HUES64 (cell line): ENCODE data around the gene OGA.

Source experiments
- H3K27ac ChIP-seq: 2 replicates; pipeline ENCODE4 v1.7.0; 2013; ENCODE audit warnings: low read depth, low read length, inconsistent platforms
- H3K27me3 ChIP-seq: 2 replicates; pipeline ENCODE4 v1.6.1; 2013; ENCODE audit warnings: mild to moderate bottlenecking, low read length; ENCODE audit not compliant: insufficient read depth
- H3K36me3 ChIP-seq: 2 replicates; pipeline ENCODE4 v1.6.1; 2013; ENCODE audit warnings: mild to moderate bottlenecking, low read length; ENCODE audit not compliant: insufficient read depth
- H3K4me1 ChIP-seq: 2 replicates; pipeline ENCODE4 v1.6.1; 2013; ENCODE audit warnings: mild to moderate bottlenecking, low read length, moderate library complexity; ENCODE audit not compliant: insufficient read depth
- H3K4me3 ChIP-seq: 2 replicates; pipeline ENCODE4 v1.5.1; 2013; ENCODE audit warnings: mild to moderate bottlenecking, low read length, moderate library complexity
- H3K9ac ChIP-seq: 2 replicates; pipeline ENCODE4 v1.6.1; 2013; ENCODE audit warnings: mild to moderate bottlenecking, low read depth, low read length
- H3K9me3 ChIP-seq: 2 replicates; pipeline ENCODE4 v1.6.1; 2013; ENCODE audit warnings: low read depth, low read length; ENCODE audit not compliant: insufficient read depth
- WGBS: fragments of 150-250, 120-280 bp; methylation state at CpG from one replicate; pipeline ENCODE4 v1.1.7; 2013; ENCODE audit warnings: missing lambda C conversion rate; 5-methylcytosine and 5-hydroxymethylcytosine counted together

The OGA gene

DNA sequence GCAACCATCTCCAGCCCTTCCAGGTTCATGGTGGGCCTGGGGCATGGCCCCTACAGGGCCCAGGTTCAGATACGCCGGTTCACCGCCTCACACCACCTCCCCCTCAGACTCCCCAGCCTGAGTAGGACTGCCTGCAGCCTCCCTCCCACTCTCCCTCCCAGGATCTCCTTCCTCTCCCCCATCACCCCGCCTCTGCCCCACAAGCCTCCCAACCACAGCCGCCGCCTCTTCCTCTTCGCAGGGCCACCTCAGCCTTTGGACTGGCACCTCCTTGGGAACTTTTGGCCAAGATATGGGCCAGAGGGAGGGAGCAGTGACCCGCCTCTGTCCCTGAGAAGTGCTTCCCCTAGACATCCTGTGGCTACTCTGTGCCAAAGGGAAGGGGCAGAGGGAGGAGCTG lies 16.1 kb upstream of the OGA start:
- Histone ChIP-seq H3K4me1 (peaks cover 11% of the 10 kb centered on the region; the same call in 1 of the 2 replicates), H3K36me3 (no peaks in the 10 kb centered on the region), H3K9ac (no peak overlapping the region), H3K27ac (no peak overlapping the region), H3K4me3 (no peak overlapping the region), H3K27me3 (no peaks in the 10 kb centered on the region), H3K9me3 (no peaks in the 10 kb centered on the region)
- 81% methylated on average over 8 of the region's 8 CpGs for WGBS

DNA sequence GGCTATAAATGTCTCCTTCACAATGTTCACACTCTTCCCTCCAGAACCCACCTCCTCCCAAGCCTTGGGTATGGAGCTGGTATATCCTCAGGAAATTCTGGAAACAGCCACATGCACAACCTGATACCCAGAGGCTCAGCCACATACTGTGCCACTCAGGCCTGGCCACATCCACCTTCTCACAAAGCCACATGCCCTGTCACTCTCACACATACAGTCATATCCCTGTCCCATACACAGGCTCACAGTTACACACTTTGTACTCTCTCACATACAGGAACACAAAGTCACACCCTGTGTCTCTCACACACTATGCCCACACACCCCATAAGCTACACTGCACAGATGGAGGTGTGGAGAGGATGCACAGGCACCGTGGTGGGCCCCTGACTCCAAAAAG lies 15.2 kb upstream of the OGA start:
- H3K36me3 ChIP-seq: no peaks in the 10 kb centered on the region
- H3K4me1 ChIP-seq: peaks cover 14% of the 10 kb centered on the region; the same call in 1 of the 2 replicates
- no peak overlapping the region for H3K27ac ChIP-seq
- no peaks in the 10 kb centered on the region for H3K27me3 ChIP-seq
- H3K9ac ChIP-seq: no peak overlapping the region
- H3K4me3 ChIP-seq: no peak overlapping the region
- WGBS: 93% methylated on average over 1 of the region's 1 CpG
- no peaks in the 10 kb centered on the region for H3K9me3 ChIP-seq

DNA sequence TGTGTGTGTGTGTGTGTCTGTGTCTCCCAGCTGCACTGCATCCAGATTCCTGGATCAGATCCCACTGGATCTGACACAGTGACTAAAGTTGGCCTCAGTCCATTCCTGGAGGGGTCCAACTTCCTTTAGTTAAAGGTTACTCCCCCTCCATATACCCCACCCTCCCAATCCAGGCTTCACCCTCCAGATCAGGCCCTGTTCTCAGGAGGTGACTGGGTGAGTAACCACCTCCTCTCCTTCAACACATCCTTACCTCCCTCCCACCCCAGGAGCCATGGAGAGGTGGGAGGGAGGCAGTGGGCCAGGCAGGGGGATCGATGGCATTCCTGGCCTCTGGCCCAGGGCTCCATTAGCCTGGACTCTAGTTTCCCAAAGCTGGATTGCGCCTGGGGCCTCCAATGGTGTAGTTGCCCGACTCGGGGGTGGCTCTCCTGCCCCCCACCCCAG lies 14.1 kb upstream of the OGA start:
- H3K4me1 ChIP-seq: peaks cover 14% of the 10 kb centered on the region; the same call in 1 of the 2 replicates
- H3K36me3 ChIP-seq: no peaks in the 10 kb centered on the region
- no peaks in the 10 kb centered on the region for H3K27me3 ChIP-seq
- no peaks in the 10 kb centered on the region for H3K9me3 ChIP-seq
- H3K9ac ChIP-seq: no peak overlapping the region
- no peak overlapping the region for H3K27ac ChIP-seq
- WGBS: 87% methylated on average over 4 of the region's 4 CpGs
- H3K4me3 ChIP-seq: no peak overlapping the region

DNA sequence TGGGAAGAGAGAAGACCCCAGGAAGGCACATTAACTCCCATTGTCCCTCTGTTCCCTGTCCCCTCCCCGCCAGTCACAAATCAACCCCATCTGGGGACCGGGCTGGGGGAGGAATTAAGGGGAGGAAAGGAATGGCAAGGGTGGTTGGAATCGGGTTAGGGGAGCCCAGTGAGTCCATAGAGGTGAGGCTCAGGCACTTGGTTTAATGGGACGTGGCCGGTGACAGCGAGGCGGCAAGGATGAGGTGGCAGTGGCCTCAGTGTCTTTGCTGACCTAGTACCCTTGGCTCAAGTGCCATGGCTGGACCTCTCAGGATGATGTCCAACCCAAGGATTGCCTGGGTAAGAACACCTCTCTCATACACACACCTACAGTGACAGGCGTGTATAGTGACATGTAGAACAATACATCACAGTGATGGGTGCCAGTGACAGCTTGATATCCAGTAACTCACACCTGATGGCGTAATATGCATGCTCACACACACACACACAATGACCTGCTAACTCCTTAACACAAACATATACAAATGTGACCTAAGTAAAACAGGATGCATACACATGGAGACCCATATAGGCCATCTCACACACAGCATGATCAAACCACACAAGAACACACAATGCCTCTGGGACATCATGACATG lies 13.0 kb upstream of the OGA start:
- H3K36me3 ChIP-seq: peaks cover 2% of the 10 kb centered on the region; the same call in 1 of the 2 replicates
- peak overlapping the region; percentile 50 for H3K27ac ChIP-seq
- 77% methylated on average over 8 of the region's 9 CpGs for WGBS
- H3K4me1 ChIP-seq: peaks cover 14% of the 10 kb centered on the region; the same call in 1 of the 2 replicates
- peak overlapping the region; percentile 49; the same call in 1 of the 2 replicates for H3K9ac ChIP-seq
- H3K4me3 ChIP-seq: peak overlapping the region; percentile 62
- H3K9me3 ChIP-seq: no peaks in the 10 kb centered on the region
- no peaks in the 10 kb centered on the region for H3K27me3 ChIP-seq

DNA sequence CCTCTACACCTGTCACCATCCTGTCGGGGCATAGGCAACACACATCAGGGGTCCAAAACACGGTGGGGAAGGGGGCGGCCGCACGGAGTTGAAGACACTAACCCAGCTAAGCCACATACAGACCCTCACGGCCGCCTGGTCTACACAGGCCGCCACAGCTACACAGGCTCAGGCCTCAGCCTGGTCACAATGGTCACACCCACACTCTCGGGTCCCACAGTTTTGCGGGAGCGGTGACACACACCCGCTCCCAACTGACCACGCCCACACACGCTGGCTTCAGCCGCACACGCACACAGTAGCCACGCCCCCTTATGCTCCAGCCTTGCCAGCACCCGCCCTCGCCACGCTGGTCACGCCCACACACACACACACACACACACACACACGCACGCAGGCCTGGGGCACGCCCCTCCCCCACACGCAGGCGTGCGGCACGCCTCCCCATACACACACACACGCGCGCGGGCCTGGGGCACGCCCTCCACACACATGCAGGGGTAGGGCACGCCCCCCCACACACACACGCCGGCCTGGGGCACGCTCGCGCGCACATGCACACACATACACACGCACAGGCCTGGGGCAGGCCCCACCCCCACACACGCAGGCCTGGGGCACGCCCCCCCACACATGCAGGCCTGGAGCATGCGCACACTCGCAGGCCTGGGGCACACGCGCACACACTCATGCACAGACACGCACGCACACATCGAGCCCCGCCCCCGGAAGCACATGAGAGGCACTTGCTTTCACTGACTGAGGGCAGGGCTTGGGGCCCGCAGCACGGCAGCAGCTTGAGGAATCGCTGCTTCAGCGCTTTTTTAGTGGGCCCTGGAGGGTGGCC lies 12.3 kb upstream of the OGA start:
- peak overlapping the region; percentile 50 for H3K27ac ChIP-seq
- peaks cover 10% of the 10 kb centered on the region; the same call in 1 of the 2 replicates for H3K4me1 ChIP-seq
- H3K9ac ChIP-seq: peak overlapping the region; percentile 49; the same call in 1 of the 2 replicates
- H3K36me3 ChIP-seq: peaks cover 2% of the 10 kb centered on the region; the same call in 1 of the 2 replicates
- no peaks in the 10 kb centered on the region for H3K9me3 ChIP-seq
- no peaks in the 10 kb centered on the region for H3K27me3 ChIP-seq
- peak overlapping the region; percentile 62 for H3K4me3 ChIP-seq
- WGBS: 2% methylated on average over 56 of the region's 56 CpGs

DNA sequence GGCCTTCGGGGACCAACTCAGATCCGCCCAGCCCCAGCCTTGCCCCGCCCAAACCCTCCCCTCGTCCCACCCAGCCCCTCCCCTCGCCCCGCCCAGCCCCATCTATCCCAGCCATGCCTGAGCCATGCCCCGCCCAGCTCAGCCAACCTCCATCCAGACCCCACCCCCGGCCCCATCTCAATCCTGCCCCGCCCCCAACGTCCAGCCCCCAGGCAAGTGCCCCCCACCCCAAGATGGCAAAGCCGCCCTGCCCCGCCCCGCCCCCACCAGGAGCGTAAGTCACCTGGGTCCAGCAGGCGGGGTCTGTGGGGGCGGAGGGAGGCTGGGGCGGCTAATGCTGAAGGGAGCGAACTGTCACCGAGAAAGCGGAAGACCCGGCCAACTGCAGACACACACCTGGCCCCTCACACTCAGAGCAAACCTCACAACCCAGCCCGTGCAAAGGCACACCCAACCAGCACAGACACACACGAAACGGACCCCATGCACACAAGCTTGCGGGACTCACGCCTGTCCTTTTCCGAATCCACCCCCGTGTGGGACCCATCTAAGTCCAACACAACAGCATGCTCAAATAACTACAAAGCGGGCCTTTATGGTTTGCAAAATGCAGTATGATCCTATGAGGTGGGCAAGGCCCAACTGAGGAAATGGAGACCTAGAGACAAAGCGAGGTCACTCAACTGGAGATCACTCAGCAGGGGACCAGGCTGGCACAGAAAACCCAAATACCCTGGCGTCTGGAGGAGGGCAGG lies 11.5 kb upstream of the OGA start:
- Histone ChIP-seq H3K27me3 (no peaks in the 10 kb centered on the region), H3K4me1 (peaks cover 8% of the 10 kb centered on the region; the same call in 1 of the 2 replicates), H3K36me3 (peaks cover 2% of the 10 kb centered on the region; the same call in 1 of the 2 replicates), H3K9me3 (no peaks in the 10 kb centered on the region), H3K4me3 (peak overlapping the region; percentile 62), H3K9ac (no peak overlapping the region), H3K27ac (no peak overlapping the region; the same call in 1 of the 2 replicates)
- WGBS: 5% methylated on average over 22 of the region's 31 CpGs

DNA sequence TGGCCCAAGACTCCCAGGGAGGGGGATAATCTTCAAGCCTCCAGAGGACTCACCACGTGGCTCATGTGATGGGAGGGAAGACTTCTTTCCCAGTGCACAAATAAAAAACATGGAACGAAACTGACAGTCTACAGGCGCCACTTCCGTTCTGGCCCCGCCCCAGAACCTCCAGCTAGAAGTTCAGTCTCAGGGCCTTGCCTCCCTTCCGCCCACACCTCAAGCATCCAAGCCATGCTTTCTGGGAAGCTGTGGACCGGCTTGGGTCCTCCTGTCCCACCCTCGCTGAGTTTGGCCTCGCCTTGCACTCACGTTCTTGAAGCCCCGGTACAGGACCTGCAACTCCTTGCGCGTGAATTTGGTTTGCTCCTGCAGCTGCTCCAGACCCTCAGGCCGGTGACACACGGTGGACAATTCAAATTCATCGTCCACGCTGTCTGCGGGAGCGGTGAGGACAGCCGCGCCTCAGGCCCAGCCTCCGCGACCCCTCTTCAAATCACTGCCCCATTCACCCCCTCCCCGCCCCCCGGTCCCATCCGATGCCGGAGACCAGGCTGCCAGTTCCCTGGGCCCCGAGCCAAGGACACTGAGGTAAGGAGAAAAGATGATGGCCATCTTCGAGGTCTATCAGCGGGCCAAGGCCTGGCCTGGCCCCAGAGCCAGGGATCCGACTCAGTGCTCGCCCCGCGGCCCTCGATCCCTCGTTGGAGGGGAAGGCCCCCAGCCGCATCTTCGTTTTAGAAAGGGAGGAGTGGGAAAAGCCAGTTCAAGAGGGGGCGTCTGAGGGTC lies 10.7 kb upstream of the OGA start:
- Histone ChIP-seq H3K4me3 (peak overlapping the region; percentile 51), H3K4me1 (peaks cover 8% of the 10 kb centered on the region; the same call in 1 of the 2 replicates), H3K9ac (no peak overlapping the region), H3K36me3 (peaks cover 2% of the 10 kb centered on the region; the same call in 1 of the 2 replicates), H3K9me3 (no peaks in the 10 kb centered on the region), H3K27me3 (no peaks in the 10 kb centered on the region), H3K27ac (no peak overlapping the region)
- 59% methylated on average over 38 of the region's 39 CpGs for WGBS

DNA sequence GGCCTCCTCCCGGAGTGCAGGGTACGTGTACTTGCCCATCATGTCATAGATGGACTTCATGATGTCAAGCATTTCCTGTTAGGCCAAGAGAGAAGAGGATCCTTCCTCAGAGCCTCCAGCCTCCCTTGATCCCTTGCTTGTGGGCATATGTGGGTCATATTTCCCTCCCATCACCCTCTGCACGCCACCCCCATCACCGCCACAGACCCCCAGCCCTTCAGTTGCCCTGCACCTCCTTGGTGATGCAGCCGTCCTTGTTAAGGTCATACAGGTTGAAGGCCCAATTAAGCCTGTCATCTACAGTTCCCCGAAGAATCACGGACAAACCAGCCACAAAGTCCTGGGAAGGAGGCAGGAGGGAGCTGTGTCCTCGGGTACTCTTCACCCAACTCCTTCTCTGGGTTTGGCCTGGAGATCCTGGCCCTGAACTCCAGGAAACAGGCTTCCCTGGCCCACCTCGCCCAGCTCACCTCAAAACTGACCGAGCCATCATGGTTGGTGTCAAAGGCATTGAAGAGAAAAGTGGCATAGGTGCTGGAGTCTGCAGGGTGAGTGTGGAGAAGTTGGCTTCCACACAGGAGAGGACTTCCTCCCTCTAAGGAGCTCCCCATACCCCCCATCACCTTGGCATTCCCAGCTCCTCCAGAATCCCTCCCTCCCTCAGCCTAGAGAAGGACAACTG lies 9.8 kb upstream of the OGA start:
- 95% methylated on average over 10 of the region's 10 CpGs for WGBS
- peaks cover 2% of the 10 kb centered on the region; the same call in 1 of the 2 replicates for H3K36me3 ChIP-seq
- H3K27me3 ChIP-seq: no peaks in the 10 kb centered on the region
- H3K9ac ChIP-seq: no peak overlapping the region
- H3K27ac ChIP-seq: no peak overlapping the region
- no peak overlapping the region for H3K4me3 ChIP-seq
- peaks cover 8% of the 10 kb centered on the region; the same call in 1 of the 2 replicates for H3K4me1 ChIP-seq
- H3K9me3 ChIP-seq: no peaks in the 10 kb centered on the region

DNA sequence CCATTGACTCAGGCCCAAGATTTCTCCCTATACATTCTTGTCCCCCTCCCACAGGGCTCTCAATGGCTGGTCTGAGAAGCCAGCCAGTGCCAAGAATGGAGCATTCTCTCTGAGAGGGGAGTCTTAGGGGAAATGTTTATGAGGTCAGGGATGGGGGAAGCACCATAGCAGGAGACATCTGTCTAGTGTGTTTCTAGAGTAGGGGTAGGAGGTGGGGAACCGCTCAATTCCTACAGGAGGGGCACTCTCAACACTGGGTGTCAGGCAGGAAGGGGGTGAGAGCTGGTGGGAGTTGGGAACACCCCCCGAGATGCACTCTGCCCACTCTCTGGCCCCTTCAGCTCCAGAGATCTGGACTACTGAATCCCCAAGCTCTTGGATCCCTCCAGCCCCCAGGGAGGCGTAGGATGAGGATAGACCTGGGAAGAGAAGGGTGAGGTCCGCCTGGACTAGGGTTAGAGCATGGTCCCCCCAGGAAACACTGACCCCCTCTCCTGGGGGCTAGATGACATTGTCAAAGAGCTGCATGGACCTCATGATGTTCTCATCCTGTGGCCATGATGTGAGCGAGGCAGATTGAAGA lies 8.7 kb upstream of the OGA start:
- no peak overlapping the region for H3K4me3 ChIP-seq
- H3K9me3 ChIP-seq: no peaks in the 10 kb centered on the region
- peaks cover 8% of the 10 kb centered on the region; the same call in 1 of the 2 replicates for H3K4me1 ChIP-seq
- no peak overlapping the region for H3K27ac ChIP-seq
- H3K27me3 ChIP-seq: no peaks in the 10 kb centered on the region
- H3K9ac ChIP-seq: no peak overlapping the region
- WGBS: 93% methylated on average over 5 of the region's 5 CpGs
- peaks cover 2% of the 10 kb centered on the region; the same call in 1 of the 2 replicates for H3K36me3 ChIP-seq
